ENCODE data around the gene CALML4. TPM values are rescaled to one million over a fixed set of nuclear protein-coding genes. Genes with fewer than 3 reads are reported as not detected.

The CALML4 gene
- polyA plus RNA-seq, 1 experiment, result 0.47 TPM

DNA sequence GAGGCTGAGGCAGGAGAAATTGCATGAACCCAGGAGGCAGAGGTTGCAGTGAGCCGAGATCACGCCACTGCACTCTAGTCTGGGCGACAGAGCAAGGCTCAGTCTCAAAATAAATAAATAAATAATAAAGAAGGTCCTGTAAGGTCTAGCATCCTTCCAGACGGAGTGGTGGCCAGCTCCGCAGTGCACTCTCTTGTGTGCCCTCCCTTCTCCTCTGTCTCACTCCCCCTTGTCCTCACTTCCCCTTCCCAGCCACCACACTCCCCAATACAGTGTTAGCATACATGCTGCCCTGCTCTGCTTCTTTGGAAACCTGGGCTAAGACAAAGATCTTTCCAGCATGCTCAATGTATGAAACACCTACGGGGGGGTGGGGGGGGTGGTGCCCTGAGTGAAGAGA lies 27.8 kb upstream of the CALML4 start:
- ChIA-PET CTCF (no interaction called here), POLR2A (no interaction called here)
- Histone ChIP-seq H3K36me3 (ENCODE audit: control insufficient read depth, insufficient read depth, low read length) (no peaks in the 10 kb centered on the region), H3K27me3 (ENCODE audit: control insufficient read depth, insufficient read depth, low read length) (no peaks in the 10 kb centered on the region), H3K4me3 (ENCODE audit: low read depth, low read length) (no peak overlapping the region)
- DNase-seq (ENCODE audit: low read depth), result no peak
- TF ChIP-seq, protein P1, sequence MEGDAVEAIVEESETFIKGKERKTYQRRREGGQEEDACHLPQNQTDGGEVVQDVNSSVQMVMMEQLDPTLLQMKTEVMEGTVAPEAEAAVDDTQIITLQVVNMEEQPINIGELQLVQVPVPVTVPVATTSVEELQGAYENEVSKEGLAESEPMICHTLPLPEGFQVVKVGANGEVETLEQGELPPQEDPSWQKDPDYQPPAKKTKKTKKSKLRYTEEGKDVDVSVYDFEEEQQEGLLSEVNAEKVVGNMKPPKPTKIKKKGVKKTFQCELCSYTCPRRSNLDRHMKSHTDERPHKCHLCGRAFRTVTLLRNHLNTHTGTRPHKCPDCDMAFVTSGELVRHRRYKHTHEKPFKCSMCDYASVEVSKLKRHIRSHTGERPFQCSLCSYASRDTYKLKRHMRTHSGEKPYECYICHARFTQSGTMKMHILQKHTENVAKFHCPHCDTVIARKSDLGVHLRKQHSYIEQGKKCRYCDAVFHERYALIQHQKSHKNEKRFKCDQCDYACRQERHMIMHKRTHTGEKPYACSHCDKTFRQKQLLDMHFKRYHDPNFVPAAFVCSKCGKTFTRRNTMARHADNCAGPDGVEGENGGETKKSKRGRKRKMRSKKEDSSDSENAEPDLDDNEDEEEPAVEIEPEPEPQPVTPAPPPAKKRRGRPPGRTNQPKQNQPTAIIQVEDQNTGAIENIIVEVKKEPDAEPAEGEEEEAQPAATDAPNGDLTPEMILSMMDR (IDR thresholded peaks at IDR 0.05; ENCODE audit: insufficient read depth, low read depth, low read length), result no peak

DNA sequence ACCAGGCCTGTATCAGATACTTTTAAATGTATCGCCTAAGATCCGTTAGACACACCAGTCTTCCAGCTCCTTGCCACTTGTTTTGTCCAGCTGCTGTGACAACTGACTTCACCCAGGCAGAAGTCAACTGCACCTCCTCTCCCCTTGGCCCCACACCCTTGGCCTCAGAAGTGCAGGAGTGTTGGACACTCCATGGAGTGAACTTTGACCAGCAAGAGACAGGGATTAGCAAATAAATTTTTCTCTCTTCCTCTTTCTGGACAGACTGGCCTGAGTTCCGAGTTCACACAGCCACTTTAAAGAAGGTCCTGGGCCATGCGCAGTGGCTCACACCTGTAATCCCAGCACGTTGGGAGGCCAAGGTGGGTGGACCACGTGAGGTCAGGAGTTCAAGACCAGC lies 27.3 kb upstream of the CALML4 start:
- TF ChIP-seq, protein P1 (IDR thresholded peaks at IDR 0.05; ENCODE audit: insufficient read depth, low read depth, low read length), result no peak
- ChIA-PET POLR2A (no interaction called here), CTCF (interaction anchor here (0.8 to 1.4 kb wide), 2 partner anchors 12 to 21 kb away, joined by 4 to 5 read pairs; no protein-coding TSS in a partner anchor)
- no peak overlapping the region for H3K4me3 ChIP-seq (ENCODE audit: low read depth, low read length)
- no peaks in the 10 kb centered on the region for H3K36me3 ChIP-seq (ENCODE audit: control insufficient read depth, insufficient read depth, low read length)
- DNase-seq (ENCODE audit: low read depth), result no peak
- H3K27me3 ChIP-seq (ENCODE audit: control insufficient read depth, insufficient read depth, low read length), result no peaks in the 10 kb centered on the region

DNA sequence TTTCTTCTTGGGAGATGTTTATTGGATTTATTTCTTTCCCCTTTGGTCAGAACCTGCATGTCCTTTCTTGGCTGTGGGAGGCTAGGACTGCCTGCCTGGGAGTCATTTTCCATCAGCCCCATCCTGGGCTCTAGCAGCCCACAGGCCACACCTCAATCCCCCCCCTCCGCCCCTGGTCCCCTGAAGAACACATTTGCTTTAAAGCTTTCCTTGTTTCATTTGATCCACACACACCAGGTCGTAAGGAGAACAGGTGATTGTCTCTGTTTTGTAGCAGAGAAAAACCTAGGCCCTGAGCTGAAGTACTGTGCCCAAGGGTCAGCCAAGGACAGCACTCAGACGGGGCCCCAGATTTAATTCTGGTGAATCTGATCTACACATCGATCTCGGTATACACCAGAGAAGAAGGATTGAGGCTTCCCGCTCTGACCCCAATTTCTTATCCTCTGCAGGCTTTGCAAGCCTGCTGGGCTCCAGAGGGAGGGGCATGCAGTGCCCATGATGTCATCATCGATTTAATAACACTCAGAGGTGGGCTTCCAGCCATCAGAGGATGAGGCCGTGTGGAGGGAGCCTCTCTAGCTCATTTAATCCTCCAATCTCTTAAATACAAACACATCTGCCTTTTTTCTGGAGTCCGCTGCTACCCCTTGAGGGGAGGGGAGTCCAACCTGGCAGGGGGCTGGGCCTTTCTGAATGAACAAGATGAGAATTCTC lies 26.1 kb upstream of the CALML4 start:
- Histone ChIP-seq H3K4me3 (ENCODE audit: low read depth, low read length) (no peak overlapping the region), H3K36me3 (ENCODE audit: control insufficient read depth, insufficient read depth, low read length) (no peaks in the 10 kb centered on the region), H3K27me3 (ENCODE audit: control insufficient read depth, insufficient read depth, low read length) (no peaks in the 10 kb centered on the region)
- DNase-seq (ENCODE audit: low read depth), result no peak
- ChIA-PET CTCF (interaction anchor here (1.4 kb wide), 1 partner anchor 11 kb away, joined by 5 read pairs; no protein-coding TSS in a partner anchor), POLR2A (no interaction called here)
- TF ChIP-seq, protein P1 (IDR thresholded peaks at IDR 0.05; ENCODE audit: insufficient read depth, low read depth, low read length), result no peak

DNA sequence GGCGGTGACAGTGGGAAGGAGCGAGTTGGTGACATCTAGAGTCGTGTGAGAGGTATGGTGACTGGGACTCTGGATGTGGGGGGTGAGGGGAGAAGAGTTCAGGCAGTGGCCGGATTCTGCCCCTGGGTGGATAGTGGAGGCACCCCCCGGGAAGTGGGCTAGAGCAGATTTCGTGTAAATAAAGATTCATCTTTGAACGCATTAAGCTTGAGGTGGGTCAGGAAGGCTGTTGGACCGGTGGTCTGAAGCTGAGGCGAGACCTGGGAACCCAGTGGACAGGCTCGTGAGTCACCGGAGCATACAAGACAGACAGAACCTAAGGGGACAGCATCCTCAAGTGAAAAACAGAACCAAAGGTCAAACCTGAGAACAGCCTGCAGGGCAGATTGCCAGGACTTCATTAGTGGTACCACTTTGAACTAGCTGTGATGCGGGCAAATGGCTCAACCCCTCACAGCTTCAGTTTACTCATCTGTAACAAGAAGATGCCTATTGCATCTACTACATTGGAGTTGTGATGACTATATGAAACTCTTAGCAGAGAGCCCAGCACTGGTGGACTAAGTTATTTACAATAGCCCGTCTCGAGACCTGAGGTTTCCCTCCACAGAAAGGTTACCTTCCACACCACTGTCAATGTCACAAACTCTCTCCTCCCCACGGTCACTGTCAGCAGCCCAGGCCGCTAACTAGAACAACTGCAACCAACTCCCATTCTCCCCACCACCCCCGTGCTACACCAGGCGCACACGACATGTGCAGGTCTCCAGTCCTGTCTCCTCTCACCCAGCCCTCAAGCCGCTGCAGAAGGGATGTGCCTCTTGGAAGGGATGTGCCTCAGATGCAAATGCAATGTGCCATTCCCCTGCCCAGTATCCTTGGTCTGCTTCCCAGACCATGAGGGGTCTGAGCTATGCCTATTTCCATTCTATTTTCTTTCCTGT lies 25.3 kb upstream of the CALML4 start:
- TF ChIP-seq, protein P1 (IDR thresholded peaks at IDR 0.05; ENCODE audit: insufficient read depth, low read depth, low read length), result no peak
- DNase-seq (ENCODE audit: low read depth), result no peak
- ChIA-PET POLR2A (no interaction called here), CTCF (interaction anchor here (0.9 kb wide), 1 partner anchor 12 kb away, joined by 3 read pairs; no protein-coding TSS in a partner anchor)
- Histone ChIP-seq H3K4me3 (ENCODE audit: low read depth, low read length) (peak overlapping the region; percentile 82), H3K36me3 (ENCODE audit: control insufficient read depth, insufficient read depth, low read length) (no peaks in the 10 kb centered on the region), H3K27me3 (ENCODE audit: control insufficient read depth, insufficient read depth, low read length) (no peaks in the 10 kb centered on the region)
